CD14-positive monocyte (primary cell): Measurements from ENCODE around the gene ARAP2. TPM values are rescaled to one million over a fixed set of nuclear protein-coding genes. Genes with fewer than 3 reads are reported as not detected.

ENCODE experiments used
- DNase-seq, 3 donors: peaks; one replicate each; pipeline ENCODE4 v3.0.0-alpha.2; 2011 to 2022
- H2AFZ ChIP-seq: 2 replicates; pipeline ENCODE4 v1.6.0; 2012; ENCODE audit warnings: mild to moderate bottlenecking, low read depth, low read length, inconsistent platforms; ENCODE audit not compliant: insufficient read depth, poor library complexity, severe bottlenecking
- H3K27ac ChIP-seq, 2 donors: 1 replicate in 1 of 2; 2 replicates in 1 of 2; pipeline ENCODE4 v1.5.1; 2012 to 2013; ENCODE audit warnings: low read length in 2 of 2, control low read depth in 1 of 2, inconsistent platforms in 1 of 2, low read depth in 1 of 2, mild to moderate bottlenecking in 1 of 2
- H3K27me3 ChIP-seq, 2 donors: one replicate each; pipeline versions ENCODE4 v1.6.0 to v1.6.1; 2011 to 2013; ENCODE audit warnings: low read length in 2 of 2; ENCODE audit not compliant: control insufficient read depth in 2 of 2, insufficient read depth in 2 of 2
- H3K36me3 ChIP-seq, 2 donors: replicated peaks in 1 of 2; 1 replicate in 1 of 2; 2 replicates in 1 of 2; pipeline versions ENCODE4 v1.5.1 to v1.6.1; 2012 to 2013; ENCODE audit warnings: low read length in 2 of 2, control low read depth in 1 of 2, inconsistent platforms in 1 of 2, mild to moderate bottlenecking in 1 of 2; ENCODE audit not compliant: insufficient read depth in 2 of 2, control insufficient read depth in 1 of 2
- H3K4me1 ChIP-seq, 2 donors: 1 replicate in 1 of 2; 2 replicates in 1 of 2; pipeline versions ENCODE4 v1.5.1 to v1.6.1; 2012 to 2013; ENCODE audit warnings: low read length in 2 of 2, control low read depth in 1 of 2, inconsistent platforms in 1 of 2, mild to moderate bottlenecking in 1 of 2, moderate library complexity in 1 of 2; ENCODE audit not compliant: insufficient read depth in 2 of 2, control insufficient read depth in 1 of 2
- H3K4me2 ChIP-seq: replicated peaks from 2 replicates; pipeline ENCODE3; 2012; ENCODE audit warnings: low read length, moderate library complexity, mild to moderate bottlenecking; ENCODE audit not compliant: poor library complexity, severe bottlenecking; ENCODE audit errors: extremely low read depth
- H3K4me3 ChIP-seq, 3 experiments: fragments of 200-600 bp in 1 of 3; sonication (generic) in 1 of 3; replicated peaks in 1 of 3; 1 replicate in 2 of 3; 2 replicates in 1 of 3; pipeline ENCODE4 v1.5.1; 2011 to 2013; ENCODE audit warnings: low read length in 3 of 3, mild to moderate bottlenecking in 3 of 3, control low read depth in 2 of 3, low read depth in 2 of 3, inconsistent platforms in 1 of 3, moderate library complexity in 1 of 3
- H3K79me2 ChIP-seq: 2 replicates; pipeline ENCODE4 v1.6.0; 2012; ENCODE audit warnings: mild to moderate bottlenecking, control low read depth, inconsistent platforms, low read length, moderate library complexity; ENCODE audit not compliant: insufficient read depth
- H3K9ac ChIP-seq: 2 replicates; pipeline ENCODE4 v1.6.0; 2017; ENCODE audit warnings: low read length, mild to moderate bottlenecking; ENCODE audit not compliant: insufficient read depth, poor library complexity, severe bottlenecking
- H3K9me3 ChIP-seq, 2 donors: replicated peaks in 1 of 2; 1 replicate in 1 of 2; 2 replicates in 1 of 2; pipeline versions ENCODE4 v1.5.1 to v1.6.1; 2012 to 2013; ENCODE audit warnings: low read length in 2 of 2, control low read depth in 1 of 2; ENCODE audit not compliant: control insufficient read depth in 1 of 2, insufficient read depth in 1 of 2
- H4K20me1 ChIP-seq: 2 replicates; pipeline ENCODE4 v1.6.0; 2012; ENCODE audit warnings: mild to moderate bottlenecking, low read length, control low read depth, moderate library complexity; ENCODE audit not compliant: insufficient read depth
- H3K27ac Mint-ChIP-seq, 7 donors: one replicate each; pipeline ENCODE4 v1.8.0; 2020; ENCODE audit warnings: mild to moderate bottlenecking in 7 of 7, mixed read lengths in 7 of 7, moderate library complexity in 6 of 7, inconsistent platforms in 2 of 7
- H3K27me3 Mint-ChIP-seq, 3 donors: one replicate each; pipeline ENCODE4 v1.8.0; 2021 to 2022; ENCODE audit warnings: low read depth in 3 of 3, mild to moderate bottlenecking in 3 of 3, mixed read lengths in 3 of 3, moderate library complexity in 3 of 3, inconsistent platforms in 1 of 3
- H3K36me3 Mint-ChIP-seq, 2 donors: one replicate each; pipeline ENCODE4 v1.8.0; 2020; ENCODE audit warnings: mixed read lengths in 2 of 2, inconsistent platforms in 1 of 2, mild to moderate bottlenecking in 1 of 2
- H3K4me1 Mint-ChIP-seq: one replicate; pipeline ENCODE4 v1.8.0; 2020; ENCODE audit warnings: mild to moderate bottlenecking, mixed read lengths
- H3K4me3 Mint-ChIP-seq, 2 donors: one replicate each; pipeline ENCODE4 v1.8.0; 2020; ENCODE audit warnings: mild to moderate bottlenecking in 2 of 2, mixed read lengths in 2 of 2, moderate library complexity in 1 of 2
- H3K9me3 Mint-ChIP-seq, 7 donors: one replicate each; pipeline ENCODE4 v1.8.0; 2020 to 2022; ENCODE audit warnings: mixed read lengths in 7 of 7, mild to moderate bottlenecking in 6 of 7, moderate library complexity in 6 of 7, inconsistent platforms in 2 of 7
- CTCF ChIP-seq: fragments of 200-600 bp; IDR thresholded peaks from one replicate; pipeline ENCODE4 v1.8.0; 2022; ENCODE audit warnings: antibody characterized with exemption, mild to moderate bottlenecking
- WGBS: methylation state at CpG from one replicate; pipeline ENCODE4 v1.1.5; 2013; ENCODE audit warnings: missing lambda C conversion rate; ENCODE audit not compliant: insufficient coverage; 5-methylcytosine and 5-hydroxymethylcytosine counted together
- intact Hi-C, 2 donors: fragments of 100-400 bp; cut with micrococcal nuclease; formaldehyde crosslinking; loops; one replicate each; pipeline versions ENCODE4 v1.15.0 to v1.15.1; 2023
- polyA plus RNA-seq, 3 donors: library from polyadenylated mRNA; depleted of rRNA in 1 of 3; unstranded in 2 of 3; stranded (reverse) in 1 of 3; fragments of 300-500 nt in 2 of 3; fragments of >200 nt in 1 of 3; fragmentation: Illumina TruSeq in 2 of 3; gene quantifications; 1 replicate in 2 of 3; 2 replicates in 1 of 3; pipeline ENCODE4 v1.2.3, GENCODE V29; 2012 to 2021

Gene ARAP2
- polyA plus RNA-seq, 3 donors, result 4.6 to 17.7 (median 5.6) TPM

- Histone ChIP-seq H3K9ac (no peak overlapping the region), H4K20me1 (peaks cover 22% of the 10 kb centered on the region), H3K27ac (no peak overlapping the region), H3K9me3 (no peaks in the 10 kb centered on the region), H3K36me3 (peaks cover 34 to 68% of the 10 kb centered on the region in 2 donors), H3K4me2 (no peak overlapping the region), H2AFZ (no peak overlapping the region), H3K27me3 (no peaks in the 10 kb centered on the region), H3K4me1 (peaks cover 8 to 11% of the 10 kb centered on the region in 2 donors), H3K4me3 (no peak overlapping the region), H3K79me2 (no peaks in the 10 kb centered on the region)
- DNase-seq, result no peak
- no CpG with 5 or more reads among the region's 1 CpG for WGBS
- H3K4me1 Mint-ChIP-seq, result peaks cover 21% of the 10 kb centered on the region
- peaks cover 0 to 2% (median 0%) of the 10 kb centered on the region in 3 donors for H3K27me3 Mint-ChIP-seq
- intact Hi-C loops, result no loop called here
- peaks cover 44 to 62% of the 10 kb centered on the region in 2 donors for H3K36me3 Mint-ChIP-seq
- no peak overlapping the region for H3K4me3 Mint-ChIP-seq
- H3K9me3 Mint-ChIP-seq, result no peaks in the 10 kb centered on the region
- no peak for TF ChIP-seq CTCF
- H3K27ac Mint-ChIP-seq, result no peak overlapping the region
Measured at GRCh38 chr4:36207367-36207766, 36.9 kb downstream of the ARAP2 start.

- peak in 1 of 3 donors; percentile 4 for DNase-seq
- TF ChIP-seq CTCF, result no peak
- H3K9me3 ChIP-seq, result no peaks in the 10 kb centered on the region
- Mint-ChIP-seq H3K27ac (peak overlapping the region in 2 of 7 donors; percentile 6 to 51), H3K27me3 (peaks cover 0 to 2% (median 0%) of the 10 kb centered on the region in 3 donors), H3K9me3 (no peaks in the 10 kb centered on the region), H3K4me3 (no peak overlapping the region), H3K36me3 (peaks cover 41 to 60% of the 10 kb centered on the region in 2 donors), H3K4me1 (peaks cover 21% of the 10 kb centered on the region)
- H3K79me2 ChIP-seq, result no peaks in the 10 kb centered on the region
- no peak overlapping the region for H3K4me2 ChIP-seq
- H2AFZ ChIP-seq, result no peak overlapping the region
- no peak overlapping the region for H3K4me3 ChIP-seq
- peaks cover 16% of the 10 kb centered on the region for H4K20me1 ChIP-seq
- no peak overlapping the region for H3K27ac ChIP-seq
- intact Hi-C loops, result no loop called here
- no CpG with 5 or more reads among the region's 3 CpGs for WGBS
- H3K27me3 ChIP-seq, result no peaks in the 10 kb centered on the region
- H3K9ac ChIP-seq, result no peak overlapping the region
- H3K36me3 ChIP-seq, result peaks cover 29 to 62% of the 10 kb centered on the region in 2 donors
- peaks cover 8 to 11% of the 10 kb centered on the region in 2 donors for H3K4me1 ChIP-seq
Measured at GRCh38 chr4:36206603-36207311, 37.6 kb downstream of the ARAP2 start.
